A673 (cell line): ENCODE results near the gene AP4B1. TPM values are rescaled to one million over a fixed set of nuclear protein-coding genes. Genes with fewer than 3 reads are reported as not detected.

Source experiments
- BruUV-seq: library from RNA; stranded (reverse); fragments of 400-500 nt; replicated peaks from 2 replicates; lab custom pipeline; 2021; lab: Mats Ljungman, UMichigan
- CTCF ChIA-PET: fragments of 300-600 bp; sonication (Branson Sonifier 250); formaldehyde crosslinking; loops from one replicate; lab custom pipeline; 2022; ENCODE audit warnings: antibody characterized with exemption; lab: Charles Lee
- POLR2A ChIA-PET: fragments of 300-600 bp; sonication (Branson Sonifier 250); formaldehyde crosslinking; loops from one replicate; lab custom pipeline; 2022; ENCODE audit warnings: antibody characterized with exemption; ENCODE audit not compliant: low non-redundant PET; lab: Charles Lee
- DNase-seq: peaks from one replicate; pipeline ENCODE4 v3.0.0-alpha.2; 2015; ENCODE audit warnings: low spot score
- H3K27ac ChIP-seq: fragments of 200-600 bp; sonication (generic); 2 replicates; pipeline ENCODE4 v1.5.1; 2016; ENCODE audit warnings: mixed run types, low read depth, mild to moderate bottlenecking, mixed read lengths, antibody characterized with exemption, low read length; ENCODE audit not compliant: poor library complexity, severe bottlenecking
- H3K27me3 ChIP-seq: fragments of 200-600 bp; sonication (generic); replicated peaks from 2 replicates; pipeline ENCODE4 v1.6.1; 2017; ENCODE audit warnings: mixed run types, low read depth, mild to moderate bottlenecking, mixed read lengths, antibody characterized with exemption, low read length; ENCODE audit not compliant: insufficient read depth, poor library complexity
- H3K36me3 ChIP-seq: fragments of 200-600 bp; sonication (generic); 2 replicates; pipeline ENCODE4 v1.6.1; 2016; ENCODE audit warnings: mixed run types, mild to moderate bottlenecking, mixed read lengths, antibody characterized with exemption, low read length; ENCODE audit not compliant: insufficient read depth, poor library complexity, severe bottlenecking
- H3K4me1 ChIP-seq: fragments of 200-600 bp; sonication (generic); 2 replicates; pipeline ENCODE4 v1.6.1; 2017; ENCODE audit warnings: mixed run types, mild to moderate bottlenecking, mixed read lengths, antibody characterized with exemption, low read length; ENCODE audit not compliant: insufficient read depth, poor library complexity, severe bottlenecking
- H3K4me3 ChIP-seq: fragments of 200-600 bp; sonication (generic); 2 replicates; pipeline ENCODE4 v1.5.1; 2016; ENCODE audit warnings: low read depth, mixed run types, mild to moderate bottlenecking, mixed read lengths, low read length; ENCODE audit not compliant: poor library complexity, severe bottlenecking
- H3K9me3 ChIP-seq: fragments of 200-600 bp; sonication (generic); 2 replicates; pipeline ENCODE4 v1.6.1; 2016; ENCODE audit warnings: mixed run types, low read depth, mild to moderate bottlenecking, mixed read lengths, antibody characterized with exemption, low read length; ENCODE audit not compliant: poor library complexity, severe bottlenecking
- CTCF ChIP-seq: fragments of 300-800, 200-600 bp; sonication (generic); conservative IDR thresholded peaks from 2 replicates; pipeline ENCODE4 v1.5.1; 2017; ENCODE audit warnings: low read depth, mild to moderate bottlenecking, antibody characterized with exemption, low read length, moderate library complexity, mixed read lengths
- EZH2 ChIP-seq: fragments of 200-600 bp; sonication (generic); IDR thresholded peaks from 2 replicates; pipeline ENCODE4 v1.6.1; 2017; ENCODE audit warnings: borderline replicate concordance, low read depth, mild to moderate bottlenecking, mixed read lengths, antibody characterized with exemption, low read length; ENCODE audit not compliant: poor library complexity, severe bottlenecking
- intact Hi-C: fragments of 100-400 bp; cut with micrococcal nuclease; formaldehyde crosslinking; loops from one replicate; pipeline ENCODE4 v1.10.0; 2022; ENCODE audit not compliant: unreplicated experiment
- total RNA-seq: library from RNA; stranded (reverse); gene quantifications from 2 replicates; pipeline ENCODE4 v1.2.3, GENCODE V29; 2021

Gene AP4B1
- total RNA-seq, 1 experiment from 2014 or later, result 48.9 TPM

GRCh38 chr1:113943028-113943811 lies 38.6 kb upstream of the AP4B1 start:
- no TSS peak for BruUV-seq

GRCh38 chr1:113942527-113942926 lies 37.9 kb upstream of the AP4B1 start:
- ChIA-PET POLR2A (no interaction called here), CTCF (no interaction called here)
- no peak overlapping the region for H3K4me3 ChIP-seq
- no peak for DNase-seq
- H3K27ac ChIP-seq, result no peak overlapping the region
- peaks cover 11% of the 10 kb centered on the region for H3K9me3 ChIP-seq
- BruUV-seq, result no TSS peak
- intact Hi-C loops, result no loop called here
- H3K27me3 ChIP-seq, result no peaks in the 10 kb centered on the region
- peaks cover 46% of the 10 kb centered on the region for H3K36me3 ChIP-seq
- H3K4me1 ChIP-seq, result peaks cover 33% of the 10 kb centered on the region
- TF ChIP-seq EZH2, result no peak
- TF ChIP-seq CTCF, result no peak

More at GRCh38 chr1:113943028-113943811, 38.6 kb upstream of the AP4B1 start:
- Histone ChIP-seq H3K4me3 (no peak overlapping the region), H3K27me3 (no peaks in the 10 kb centered on the region), H3K4me1 (peaks cover 33% of the 10 kb centered on the region), H3K27ac (no peak overlapping the region), H3K36me3 (peaks cover 46% of the 10 kb centered on the region), H3K9me3 (peaks cover 11% of the 10 kb centered on the region)
- no peak for DNase-seq
- intact Hi-C loops, result no loop called here
- TF ChIP-seq EZH2 (no peak), CTCF (no peak)
- CTCF ChIA-PET, result no interaction called here
- POLR2A ChIA-PET, result no interaction called here

GRCh38 chr1:113941245-113941559 lies 36.6 kb upstream of the AP4B1 start:
- H3K27ac ChIP-seq, result no peak overlapping the region
- BruUV-seq, result no TSS peak
- ChIA-PET POLR2A (interaction anchor here (0.5 to 0.6 kb wide), 2 partner anchors 38 to 275 kb away, joined by 3 to 8 read pairs; partner anchors contain the start of gene OLFML3), CTCF (no interaction called here)
- peaks cover 46% of the 10 kb centered on the region for H3K36me3 ChIP-seq
- H3K27me3 ChIP-seq, result no peaks in the 10 kb centered on the region
- intact Hi-C loops, result no loop called here
- no peak overlapping the region for H3K4me3 ChIP-seq
- peaks cover 11% of the 10 kb centered on the region for H3K9me3 ChIP-seq
- no peak for TF ChIP-seq EZH2
- no peak for TF ChIP-seq CTCF
- no peak for DNase-seq
- peaks cover 31% of the 10 kb centered on the region for H3K4me1 ChIP-seq
